CD4-positive, alpha-beta T cell treated with Interleukin-21 for 1 hour (primary cell): Measurements from ENCODE around the gene ABCB8.
"Not testable (repeated sequence)": the region's sequence is repeated elsewhere in the genome, so short reads cannot be mapped to it uniquely, and the experiment has no call there.

ENCODE experiments used
- DNase-seq: peaks from one replicate; pipeline ENCODE4 v3.0.0-alpha.2; 2020

The ABCB8 gene

GRCh38 chr7:150998341-150998740 is 29.9 kb upstream of the ABCB8 start:
- no peak for DNase-seq

GRCh38 chr7:150999001-150999400 is 29.2 kb upstream of the ABCB8 start:
- DNase-seq: no peak

- DNase-seq: peak; percentile 57
Observed at GRCh38 chr7:150999497-151000230, 28.6 kb upstream of the ABCB8 start.

- no peak for DNase-seq
Observed at GRCh38 chr7:151000897-151001495, 27.3 kb upstream of the ABCB8 start.

GRCh38 chr7:151001546-151001945 is 26.7 kb upstream of the ABCB8 start:
- no peak for DNase-seq

- no peak for DNase-seq
Observed at GRCh38 chr7:151003572-151003971, 24.7 kb upstream of the ABCB8 start.

- no peak for DNase-seq
Observed at GRCh38 chr7:151005566-151005965, 22.7 kb upstream of the ABCB8 start.

- DNase-seq: no peak
Observed at GRCh38 chr7:151006590-151007300, 21.5 kb upstream of the ABCB8 start.

- DNase-seq: no peak
Observed at GRCh38 chr7:151007469-151007898, 20.8 kb upstream of the ABCB8 start.

GRCh38 chr7:151008143-151008510 is 20.1 kb upstream of the ABCB8 start:
- DNase-seq: peak; percentile 66

- peak; percentile 88 for DNase-seq
Observed at GRCh38 chr7:151008511-151009323, 19.5 kb upstream of the ABCB8 start.

- DNase-seq: no peak
Observed at GRCh38 chr7:151009327-151010036, 18.8 kb upstream of the ABCB8 start.

- DNase-seq: no peak
Observed at GRCh38 chr7:151010037-151010306, 18.3 kb upstream of the ABCB8 start.

GRCh38 chr7:151010307-151011096 is 17.7 kb upstream of the ABCB8 start:
- DNase-seq: peak; percentile 57

GRCh38 chr7:151011097-151011409 is 17.2 kb upstream of the ABCB8 start:
- peak; percentile 51 for DNase-seq

GRCh38 chr7:151011616-151012015 is 16.6 kb upstream of the ABCB8 start:
- DNase-seq: not testable (repeated sequence)

- DNase-seq: no peak
Observed at GRCh38 chr7:151012031-151012692, 16.1 kb upstream of the ABCB8 start.

GRCh38 chr7:151012911-151013347 is 15.3 kb upstream of the ABCB8 start:
- no peak for DNase-seq

GRCh38 chr7:151013356-151013732 is 14.9 kb upstream of the ABCB8 start:
- DNase-seq: no peak

- DNase-seq: peak; percentile 96
Observed at GRCh38 chr7:151013733-151014497, 14.3 kb upstream of the ABCB8 start.

- peak; percentile 42 for DNase-seq
Observed at GRCh38 chr7:151014950-151015349, 13.3 kb upstream of the ABCB8 start.
